H1 (cell line): ENCODE measurements around the gene TRIM71. TPM values are rescaled to one million over a fixed set of nuclear protein-coding genes. Genes with fewer than 3 reads are reported as not detected.

Experiments used
- CTCF ChIA-PET: fragments of 300-600 bp; sonication (Branson Sonifier 250); formaldehyde crosslinking; loops from one replicate; lab custom pipeline; 2021; ENCODE audit not compliant: partially characterized antibody; lab: Charles Lee
- POLR2A ChIA-PET: fragments of 300-600 bp; sonication (Branson Sonifier 250); formaldehyde crosslinking; loops from one replicate; lab custom pipeline; 2021; ENCODE audit warnings: inconsistent platforms; ENCODE audit not compliant: partially characterized antibody; lab: Charles Lee
- DNase-seq, 2 experiments: peaks; one replicate each; pipeline versions ENCODE4 v3.0.0 to v3.0.0-alpha.2; 2010 to 2022; ENCODE audit warnings: low spot score in 2 of 2, low read depth in 1 of 2, mixed read lengths in 1 of 2
- FAIRE-seq: peaks from 2 replicates; lab custom pipeline; 2011; peaks lifted over from hg19 to GRCh38; lab: Jason Lieb, UNC
- H2AFZ ChIP-seq: 2 replicates; pipeline ENCODE4 v1.8.1; 2012; ENCODE audit warnings: low read length, inconsistent platforms
- H2AK5ac ChIP-seq: 2 replicates; pipeline ENCODE4 v1.6.1; 2013; ENCODE audit warnings: low read depth, low read length
- H2BK120ac ChIP-seq: replicated peaks from 2 replicates; pipeline ENCODE3; 2013; ENCODE audit warnings: low read depth, low read length, inconsistent platforms
- H2BK12ac ChIP-seq: 2 replicates; pipeline ENCODE4 v1.6.1; 2013; ENCODE audit warnings: low read depth, low read length
- H2BK15ac ChIP-seq: 2 replicates; pipeline ENCODE4 v1.6.1; 2013; ENCODE audit warnings: low read length
- H2BK20ac ChIP-seq: 2 replicates; pipeline ENCODE4 v1.6.1; 2013; ENCODE audit warnings: low read length
- H2BK5ac ChIP-seq: 2 replicates; pipeline ENCODE4 v1.6.1; 2013; ENCODE audit warnings: low read depth, low read length
- H3K14ac ChIP-seq: 2 replicates; pipeline ENCODE4 v1.6.1; 2013; ENCODE audit warnings: inconsistent platforms; ENCODE audit not compliant: insufficient read length
- H3K18ac ChIP-seq: 2 replicates; pipeline ENCODE4 v1.6.1; 2013; ENCODE audit warnings: low read length; ENCODE audit errors: extremely low read depth
- H3K23ac ChIP-seq: 2 replicates; pipeline ENCODE4 v1.6.1; 2013; ENCODE audit warnings: inconsistent platforms; ENCODE audit not compliant: insufficient read length
- H3K23me2 ChIP-seq: 2 replicates; pipeline ENCODE4 v1.6.1; 2013; ENCODE audit warnings: low read depth, low read length
- H3K27ac ChIP-seq: 2 replicates; pipeline ENCODE4 v1.6.1; 2011; ENCODE audit warnings: low read depth, low read length, inconsistent platforms
- H3K27me3 ChIP-seq, 4 experiments: replicated peaks in 1 of 4; 1 replicate in 1 of 4; 2 replicates in 3 of 4; pipeline versions ENCODE4 v1.6.1 to v1.8.1; 2011 to 2013; ENCODE audit warnings: low read length in 3 of 4, mild to moderate bottlenecking in 3 of 4, inconsistent platforms in 2 of 4, mixed read lengths in 2 of 4, moderate library complexity in 1 of 4; ENCODE audit not compliant: control insufficient read depth in 3 of 4, insufficient read depth in 3 of 4; ENCODE audit errors: extremely low read depth in 1 of 4
- H3K36me3 ChIP-seq, 4 experiments: 2 replicates each; pipeline versions ENCODE4 v1.6.1 to v1.8.1; 2011 to 2013; ENCODE audit warnings: mild to moderate bottlenecking in 4 of 4, low read length in 3 of 4, moderate library complexity in 2 of 4, control low read depth in 1 of 4, inconsistent platforms in 1 of 4; ENCODE audit not compliant: insufficient read depth in 4 of 4, control insufficient read depth in 2 of 4
- H3K4ac ChIP-seq: replicated peaks from 2 replicates; pipeline ENCODE3; 2013; ENCODE audit warnings: low read length, low read depth, mixed read lengths, inconsistent platforms; ENCODE audit not compliant: insufficient read length
- H3K4me1 ChIP-seq, 4 experiments: replicated peaks in 1 of 4; 1 replicate in 1 of 4; 2 replicates in 3 of 4; pipeline versions ENCODE4 v1.6.1 to v1.8.1; 2011 to 2013; ENCODE audit warnings: low read length in 3 of 4, inconsistent platforms in 2 of 4, mixed read lengths in 1 of 4; ENCODE audit not compliant: insufficient read depth in 4 of 4, control insufficient read depth in 3 of 4
- H3K4me2 ChIP-seq, 2 experiments: 2 replicates each; pipeline versions ENCODE4 v1.6.1 to v1.8.1; 2011 to 2013; ENCODE audit warnings: low read depth in 2 of 2, low read length in 2 of 2, control low read depth in 1 of 2, inconsistent platforms in 1 of 2, mild to moderate bottlenecking in 1 of 2; ENCODE audit not compliant: insufficient read depth in 1 of 2
- H3K4me3 ChIP-seq, 4 experiments: fragments of 200-600, 300-600 bp in 1 of 4; sonication (generic), shearing (Covaris generic), sonication (Bioruptor Twin) in 1 of 4; 2 replicates each; pipeline versions ENCODE4 v1.5.1 to v1.8.1; 2011 to 2016; ENCODE audit warnings: low read length in 4 of 4, low read depth in 3 of 4, control low read depth in 2 of 4, inconsistent platforms in 2 of 4, mild to moderate bottlenecking in 2 of 4, mixed read lengths in 1 of 4, moderate library complexity in 1 of 4; ENCODE audit not compliant: insufficient read depth in 2 of 4; ENCODE audit errors: extremely low read depth in 1 of 4
- H3K56ac ChIP-seq: replicated peaks from 2 replicates; pipeline ENCODE3; 2013; ENCODE audit warnings: low read depth, mild to moderate bottlenecking, mixed read lengths, low read length, inconsistent platforms; ENCODE audit not compliant: insufficient read length
- H3K79me1 ChIP-seq: 2 replicates; pipeline ENCODE4 v1.6.1; 2013; ENCODE audit warnings: low read depth, low read length, control low read depth
- H3K79me2 ChIP-seq, 2 experiments: 2 replicates each; pipeline versions ENCODE4 v1.6.1 to v1.8.1; 2012 to 2013; ENCODE audit warnings: low read length in 2 of 2, mild to moderate bottlenecking in 2 of 2, inconsistent platforms in 1 of 2; ENCODE audit not compliant: insufficient read depth in 2 of 2, control insufficient read depth in 1 of 2
- H3K9ac ChIP-seq, 4 experiments: replicated peaks in 1 of 4; 1 replicate in 1 of 4; 2 replicates in 3 of 4; pipeline versions ENCODE4 v1.6.1 to v1.8.1; 2011 to 2013; ENCODE audit warnings: low read depth in 3 of 4, low read length in 3 of 4, control low read depth in 2 of 4, mild to moderate bottlenecking in 2 of 4, moderate library complexity in 2 of 4, inconsistent platforms in 1 of 4; ENCODE audit errors: extremely low read depth in 1 of 4
- H3K9me3 ChIP-seq, 2 experiments: 2 replicates each; pipeline versions ENCODE4 v1.6.1 to v1.8.1; 2012 to 2013; ENCODE audit warnings: mild to moderate bottlenecking in 2 of 2, moderate library complexity in 2 of 2, control low read depth in 1 of 2, inconsistent platforms in 1 of 2, low read depth in 1 of 2, low read length in 1 of 2, mixed read lengths in 1 of 2; ENCODE audit not compliant: insufficient read depth in 2 of 2
- H4K20me1 ChIP-seq, 2 experiments: replicated peaks in 1 of 2; 2 replicates each; pipeline versions ENCODE3 to v1.8.1; 2011 to 2013; ENCODE audit warnings: inconsistent platforms in 2 of 2, low read length in 2 of 2, mild to moderate bottlenecking in 1 of 2; ENCODE audit not compliant: insufficient read depth in 2 of 2, control insufficient read depth in 1 of 2
- H4K5ac ChIP-seq: 2 replicates; pipeline ENCODE4 v1.6.1; 2013; ENCODE audit warnings: low read length, low read depth, mixed read lengths, inconsistent platforms; ENCODE audit not compliant: insufficient read length
- H4K8ac ChIP-seq: 2 replicates; pipeline ENCODE4 v1.8.0; 2013; ENCODE audit warnings: mild to moderate bottlenecking, moderate library complexity, low read length, inconsistent platforms; ENCODE audit not compliant: insufficient read depth; ENCODE audit errors: extremely low read depth
- H4K91ac ChIP-seq: replicated peaks from 2 replicates; pipeline ENCODE3; 2013; ENCODE audit warnings: low read length, mixed read lengths, inconsistent platforms; ENCODE audit not compliant: insufficient read length
- KDM1A ChIP-seq: fragments of 200-600, 300-600 bp; sonication (generic); IDR thresholded peaks from 2 replicates; pipeline ENCODE4 v1.7.1; 2016; ENCODE audit warnings: mild to moderate bottlenecking, low read length, borderline replicate concordance
- POLR2A ChIP-seq, 2 experiments: IDR thresholded peaks; 1 replicate in 1 of 2; 2 replicates in 1 of 2; pipeline ENCODE4 v1.6.1; 2011; ENCODE audit warnings: low read depth in 2 of 2, low read length in 2 of 2, mild to moderate bottlenecking in 2 of 2; ENCODE audit errors: control extremely low read depth in 1 of 2
- POLR2AphosphoS5 ChIP-seq: IDR thresholded peaks from 2 replicates; pipeline ENCODE4 v1.6.1; 2011; ENCODE audit warnings: low read depth, low read length
- WGBS, 2 experiments: shearing (Covaris generic) in 1 of 2; methylation state at CpG; one replicate each; pipeline versions ENCODE4 v1.1.6 to v1.1.7; 2013 to 2015; ENCODE audit warnings: low lambda C conversion rate in 2 of 2, mixed read lengths in 2 of 2, inconsistent platforms in 1 of 2, low coverage in 1 of 2, missing lambda C conversion rate in 1 of 2; ENCODE audit not compliant: insufficient replicate concordance in 2 of 2, insufficient coverage in 1 of 2, insufficient read length in 1 of 2; ENCODE audit errors: extremely low coverage in 1 of 2, missing lambda C conversion rate in 1 of 2; 5-methylcytosine and 5-hydroxymethylcytosine counted together
- polyA plus RNA-seq, 7 experiments: library from polyadenylated mRNA; depleted of rRNA in 3 of 7; stranded (reverse) in 5 of 7; unstranded in 2 of 7; fragments of >200 nt in 5 of 7; fragments of 200-250 nt in 2 of 7; gene quantifications; 1 replicate in 5 of 7; 2 replicates in 1 of 7; 4 replicates in 1 of 7; pipeline versions ENCODE4 v1.2.1 to v1.2.3, GENCODE V29; 2011 to 2013; ENCODE audit warnings: missing spikeins in 2 of 7, mixed read lengths in 2 of 7
- total RNA-seq: library from RNA; stranded (reverse); fragmentation: NEBNext Ultra II Directional; extraction: Animal tissue kit (Norgen Biotek cat#: 25700); gene quantifications from 2 replicates; pipeline ENCODE4 v1.2.1, GENCODE V29; 2021

The TRIM71 gene
- total and polyA plus RNA-seq, 2 of the 8 experiments (the other 6 are each of a cell fraction or from before 2014, with no cell fraction given): 53.7 to 293 TPM

DNA sequence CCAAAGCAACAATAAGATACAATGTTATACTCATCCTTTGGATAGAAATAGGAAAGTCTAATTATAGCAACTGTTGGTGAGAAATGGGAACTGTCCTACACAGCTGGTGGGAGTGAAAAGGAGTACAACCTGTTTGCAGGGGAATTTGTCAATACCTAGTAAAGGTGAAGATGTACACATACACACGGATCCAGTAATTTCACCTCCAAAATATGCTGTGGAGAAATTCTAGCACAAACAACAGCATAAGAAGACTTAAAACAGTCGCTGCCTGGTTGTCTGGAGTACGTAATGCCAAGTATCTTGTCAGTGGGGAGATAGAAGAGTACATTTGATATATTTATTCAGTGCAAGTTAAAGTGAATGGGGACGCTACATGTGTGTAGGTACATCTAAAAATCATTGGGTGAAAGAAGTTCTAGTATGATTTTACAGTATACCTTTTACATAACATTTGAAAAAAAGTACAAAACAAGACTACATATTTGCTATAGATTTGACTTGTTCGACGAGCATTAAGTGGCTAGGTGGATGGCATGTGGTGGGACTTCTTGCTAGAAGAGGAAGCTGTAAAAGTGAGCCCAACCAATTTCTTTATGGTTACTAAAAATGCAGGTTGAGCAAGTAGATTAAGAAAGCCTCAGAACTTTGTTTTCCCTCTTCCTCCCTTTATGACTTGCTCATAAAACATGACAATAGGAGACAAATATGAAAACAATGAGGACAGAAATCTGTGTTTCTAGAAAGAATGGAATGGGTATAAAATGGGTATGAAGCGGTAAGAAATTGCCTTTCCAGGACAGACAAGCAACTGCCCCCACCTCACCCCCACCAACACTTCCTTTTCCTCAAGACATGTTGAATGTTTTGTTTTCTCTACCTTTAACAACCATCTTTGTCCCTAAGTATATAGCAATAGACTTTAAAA lies 83.5 kb downstream of the TRIM71 start:
- H3K79me2 ChIP-seq: peaks cover 0 to 22% of the 10 kb centered on the region in 2 experiments; a peak in 3 of 4 replicates
- H3K23me2 ChIP-seq: peaks cover 2% of the 10 kb centered on the region; the same call in 1 of the 2 replicates
- H4K5ac ChIP-seq: no peak overlapping the region
- H3K9me3 ChIP-seq: no peaks in the 10 kb centered on the region
- no peaks in the 10 kb centered on the region for H3K4me1 ChIP-seq
- H4K8ac ChIP-seq: no peak overlapping the region
- H3K23ac ChIP-seq: no peak overlapping the region
- H4K91ac ChIP-seq: no peak overlapping the region
- H3K36me3 ChIP-seq: peaks cover 0 to 17% (median 1%) of the 10 kb centered on the region in 4 experiments; a peak in 1 of 8 replicates
- no peaks in the 10 kb centered on the region for H3K79me1 ChIP-seq
- no peak for DNase-seq
- no peak overlapping the region for H2AFZ ChIP-seq
- peaks cover 15 to 18% of the 10 kb centered on the region in 2 experiments for H4K20me1 ChIP-seq
- H3K4ac ChIP-seq: no peak overlapping the region
- H3K56ac ChIP-seq: no peak overlapping the region
- H3K9ac ChIP-seq: no peak overlapping the region
- H2BK120ac ChIP-seq: no peak overlapping the region
- no peak overlapping the region for H2AK5ac ChIP-seq
- WGBS, 2 experiments: 74% methylated on average over 7 of the region's 7 CpGs; no CpG with 5 or more reads in 1 of the 2 experiments
- CTCF ChIA-PET: interaction anchor here (0.6 to 2.9 kb wide), 14 partner anchors 9 to 310 kb away, joined by 3 to 18 read pairs (median 4); no protein-coding TSS in a partner anchor
- peak in 1 of 2 experiments; percentile 69; a peak in 1 of 3 replicates for TF ChIP-seq POLR2A (IDR thresholded peaks at IDR 0.05; ENCODE audit: control extremely low read depth in 1 of 2, low read depth in 2 of 2, low read length in 2 of 2)
- TF ChIP-seq POLR2AphosphoS5: peak; percentile 73; the same call in 1 of the 2 replicates
- TF ChIP-seq KDM1A: no peak
- POLR2A ChIA-PET: interaction anchor here (0.5 to 2.4 kb wide), 17 partner anchors 9 to 391 kb away, joined by 3 to 10 read pairs (median 4); no protein-coding TSS in a partner anchor
- no peak overlapping the region for H3K4me3 ChIP-seq
- H3K18ac ChIP-seq: no peak overlapping the region
- FAIRE-seq: no peak
- no peak overlapping the region for H3K27ac ChIP-seq
- H2BK15ac ChIP-seq: no peak overlapping the region
- no peak overlapping the region for H3K4me2 ChIP-seq
- H2BK20ac ChIP-seq: no peak overlapping the region
- no peak overlapping the region for H2BK5ac ChIP-seq
- H2BK12ac ChIP-seq: no peak overlapping the region
- H3K14ac ChIP-seq: no peak overlapping the region
- H3K27me3 ChIP-seq: no peaks in the 10 kb centered on the region
